ENCODE results near the gene SLC9A5. TPM values are rescaled to one million over a fixed set of nuclear protein-coding genes. Genes with fewer than 3 reads are reported as not detected.

Gene SLC9A5
- total RNA-seq, 1 donor, result 0.54 TPM

DNA sequence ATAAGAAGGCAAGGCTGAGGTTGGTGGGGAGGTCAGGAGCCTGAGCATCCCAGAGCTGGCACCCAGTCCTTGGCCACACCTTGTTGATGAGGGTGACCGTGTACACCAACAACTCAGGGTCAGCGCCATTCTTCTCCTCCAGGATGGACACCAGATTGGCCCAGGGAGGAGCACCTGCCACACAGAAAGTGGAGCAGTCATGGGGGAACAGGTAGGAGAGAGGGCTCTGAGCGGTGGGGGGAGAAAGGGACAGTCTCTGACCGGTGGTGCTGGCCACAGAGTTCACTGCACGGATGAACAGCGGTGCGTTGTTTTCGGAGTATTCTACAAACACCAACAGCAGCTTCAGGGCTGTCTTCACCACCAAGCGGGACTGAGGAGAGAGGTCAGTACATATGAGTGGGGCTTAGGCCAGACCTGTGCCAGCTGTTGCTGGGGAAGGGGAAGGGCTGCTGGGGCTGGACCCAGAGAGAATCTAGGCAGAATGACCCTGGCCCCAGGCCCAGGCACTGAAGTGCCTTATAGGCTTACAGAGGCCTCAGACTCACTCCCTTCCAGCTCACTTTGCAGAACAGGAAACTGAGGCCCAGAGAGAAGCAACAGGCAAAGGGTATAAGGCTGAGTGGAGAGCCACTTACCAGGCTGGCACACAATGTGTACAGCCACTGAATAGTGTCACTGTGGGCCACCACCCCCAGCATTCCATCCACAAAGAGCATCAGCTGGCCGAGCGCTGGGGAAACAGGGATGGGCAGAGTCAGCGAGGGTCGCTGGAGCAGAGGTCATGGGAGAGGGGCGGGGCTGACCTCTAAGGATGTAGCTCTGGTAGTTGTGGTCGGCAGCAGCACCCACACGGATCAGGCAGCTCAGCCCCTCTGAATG lies 11.1 kb upstream of the SLC9A5 start:
- DNase-seq (ENCODE audit: low read depth in 2 of 3, low spot score in 2 of 3), result no peak

DNA sequence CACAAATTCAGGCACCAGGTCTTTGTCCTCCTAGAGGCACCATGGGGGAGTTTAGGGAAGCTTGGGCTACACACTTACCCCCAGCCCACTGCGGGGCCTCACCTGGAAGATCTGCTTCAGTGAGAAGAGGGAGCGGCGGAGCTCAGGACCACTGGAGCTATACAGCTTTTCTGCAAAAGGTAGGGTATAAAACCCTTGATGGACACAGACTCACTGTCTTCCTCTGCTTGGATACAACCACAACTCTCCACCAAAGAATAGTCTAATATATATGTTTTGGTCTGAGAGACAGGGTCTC lies 10.6 kb upstream of the SLC9A5 start:
- DNase-seq (ENCODE audit: low read depth in 2 of 3, low spot score in 2 of 3), result no peak

DNA sequence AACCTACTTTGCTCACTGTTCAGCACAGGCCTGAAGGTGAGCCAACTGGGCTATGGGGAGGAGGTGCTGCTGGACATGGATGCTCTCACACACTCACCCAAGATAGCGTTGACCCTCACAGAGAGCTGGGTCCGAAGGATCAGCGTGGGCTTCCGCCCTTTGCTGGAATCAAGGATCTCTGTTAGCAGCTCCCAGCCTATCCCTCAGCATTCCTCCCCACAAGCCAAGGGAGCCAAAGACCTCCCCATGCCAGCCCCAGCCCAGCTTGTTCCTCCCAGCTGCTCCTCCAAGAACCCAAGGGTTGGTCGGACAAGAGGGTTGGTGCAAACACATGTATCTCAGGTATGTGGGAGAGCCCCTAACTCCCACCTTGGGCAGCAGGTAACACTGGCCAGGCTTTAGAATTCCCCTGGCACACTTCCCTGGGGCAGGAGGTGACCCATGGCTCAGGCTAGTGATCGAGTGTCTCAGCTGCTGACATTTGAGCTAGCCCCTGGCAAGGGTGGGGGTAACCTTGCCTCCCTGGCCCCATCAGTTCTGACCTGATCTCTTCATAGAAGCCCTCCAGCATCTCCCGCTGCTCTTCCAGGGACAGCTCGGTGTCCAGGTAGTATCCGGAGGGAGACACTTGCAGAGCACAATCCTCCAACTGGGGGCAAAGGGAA lies 9.8 kb upstream of the SLC9A5 start:
- no peak for DNase-seq (ENCODE audit: low read depth in 2 of 3, low spot score in 2 of 3)

DNA sequence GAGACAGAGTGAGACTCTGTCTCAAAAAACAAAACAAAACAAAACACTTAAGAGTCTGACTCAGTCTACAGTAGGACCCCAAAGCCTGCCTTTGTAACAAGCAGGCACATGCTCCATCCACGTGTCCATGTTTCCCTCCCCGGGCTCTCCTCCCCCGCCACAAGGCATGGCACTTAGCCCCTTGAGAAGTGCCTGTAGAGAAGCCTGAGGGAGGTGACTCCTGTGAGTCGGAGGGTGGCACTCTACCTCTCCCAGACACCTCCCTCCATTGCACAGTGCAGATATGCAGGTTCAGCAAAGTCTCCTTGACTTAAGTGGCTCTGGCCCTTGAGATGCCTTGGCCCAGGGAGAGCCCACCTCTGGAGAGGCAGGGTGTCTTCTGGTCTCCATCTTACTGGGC lies 8.3 kb upstream of the SLC9A5 start:
- DNase-seq (ENCODE audit: low read depth in 2 of 3, low spot score in 2 of 3), result no peak

DNA sequence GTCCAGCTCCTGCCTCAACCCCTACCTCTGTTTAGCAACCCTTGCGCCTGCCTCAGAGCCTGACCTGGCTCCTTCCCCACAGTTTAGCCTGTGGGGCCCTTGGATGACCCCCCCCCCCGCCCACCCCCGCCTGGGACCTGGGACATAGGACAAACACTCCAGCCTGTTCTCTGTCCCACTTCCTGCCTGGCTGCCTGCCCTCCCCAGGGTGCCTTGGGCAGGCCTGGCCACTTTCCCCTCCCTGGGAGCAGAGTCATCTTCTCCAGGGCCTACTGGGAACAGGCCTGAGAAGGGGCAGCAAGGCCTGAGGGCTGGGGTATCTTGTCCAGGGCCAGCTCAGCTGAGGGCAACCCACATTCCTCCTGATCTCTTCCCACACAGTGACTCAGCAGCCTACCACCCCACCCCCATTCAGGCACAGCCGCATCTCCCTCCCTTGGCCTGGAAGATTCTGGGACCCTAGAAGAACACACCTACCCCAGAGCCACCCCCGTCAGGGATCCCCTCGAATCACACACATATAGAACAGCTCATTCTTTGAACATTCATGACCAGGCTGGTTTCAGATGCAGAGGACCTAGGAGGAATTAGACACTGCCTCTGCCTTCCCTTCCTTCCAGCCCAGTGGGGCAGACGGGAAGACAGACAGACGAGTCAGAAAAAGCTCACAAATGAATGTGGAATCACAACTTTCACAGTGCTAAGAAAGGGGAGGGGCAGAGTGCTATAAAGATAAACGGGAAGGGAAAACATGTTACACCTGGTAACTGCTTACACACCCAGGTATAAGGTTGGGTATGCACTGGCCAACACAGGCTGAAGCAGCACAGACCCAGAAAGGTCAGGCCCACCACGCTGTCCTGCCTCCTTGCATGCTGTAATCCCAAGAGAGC lies 7.5 kb upstream of the SLC9A5 start:
- DNase-seq (ENCODE audit: low read depth in 2 of 3, low spot score in 2 of 3), result no peak

DNA sequence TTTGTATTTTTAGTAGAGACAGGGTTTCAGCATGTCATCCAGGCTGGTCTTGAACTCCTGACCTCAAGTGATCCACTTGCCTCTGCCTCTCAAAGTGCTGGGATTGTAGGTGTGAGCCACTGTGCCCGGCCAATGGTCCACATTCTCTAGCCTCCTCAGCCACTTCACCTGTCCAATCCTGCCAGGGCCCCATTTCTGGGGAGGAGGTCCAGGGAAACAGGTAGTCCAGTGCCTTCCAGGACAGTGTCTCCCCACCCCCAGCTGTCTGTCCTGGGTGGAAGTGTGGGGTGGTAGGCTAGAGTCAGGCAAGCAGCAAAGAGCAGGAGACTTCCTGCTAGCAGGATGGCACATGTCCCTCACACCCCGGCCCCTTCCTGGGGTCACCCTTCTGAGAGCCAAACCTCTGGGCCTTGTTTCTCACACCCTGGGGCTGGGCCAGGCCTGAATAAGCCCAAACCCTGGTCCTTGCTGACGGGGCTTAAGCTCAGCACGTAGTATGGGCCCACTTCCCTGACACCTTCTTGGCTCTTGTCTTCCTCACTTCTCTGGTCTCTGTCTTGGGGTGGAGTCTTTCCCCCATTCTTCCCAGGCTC lies 6.5 kb upstream of the SLC9A5 start:
- no peak for DNase-seq (ENCODE audit: low read depth in 2 of 3, low spot score in 2 of 3)

DNA sequence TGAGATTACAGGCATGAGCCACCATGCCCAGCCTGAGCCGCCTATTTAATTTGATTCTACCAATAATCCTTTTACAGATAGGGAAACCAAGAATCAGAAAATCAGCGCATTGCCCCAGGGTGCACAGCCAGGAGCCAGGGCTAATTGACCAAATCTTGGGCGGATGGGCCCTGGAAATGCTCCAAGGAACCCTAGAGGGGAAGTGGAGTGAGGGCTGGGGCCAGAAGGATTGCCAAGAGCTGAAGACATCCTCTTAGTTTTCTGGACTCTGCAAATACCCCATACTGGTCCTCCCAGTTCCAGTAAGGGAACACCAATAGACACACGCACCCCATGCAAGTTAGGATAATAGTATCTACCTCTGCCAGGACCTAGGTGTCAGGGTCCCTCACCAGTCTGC lies 5.3 kb upstream of the SLC9A5 start:
- no peak for DNase-seq (ENCODE audit: low read depth in 2 of 3, low spot score in 2 of 3)

DNA sequence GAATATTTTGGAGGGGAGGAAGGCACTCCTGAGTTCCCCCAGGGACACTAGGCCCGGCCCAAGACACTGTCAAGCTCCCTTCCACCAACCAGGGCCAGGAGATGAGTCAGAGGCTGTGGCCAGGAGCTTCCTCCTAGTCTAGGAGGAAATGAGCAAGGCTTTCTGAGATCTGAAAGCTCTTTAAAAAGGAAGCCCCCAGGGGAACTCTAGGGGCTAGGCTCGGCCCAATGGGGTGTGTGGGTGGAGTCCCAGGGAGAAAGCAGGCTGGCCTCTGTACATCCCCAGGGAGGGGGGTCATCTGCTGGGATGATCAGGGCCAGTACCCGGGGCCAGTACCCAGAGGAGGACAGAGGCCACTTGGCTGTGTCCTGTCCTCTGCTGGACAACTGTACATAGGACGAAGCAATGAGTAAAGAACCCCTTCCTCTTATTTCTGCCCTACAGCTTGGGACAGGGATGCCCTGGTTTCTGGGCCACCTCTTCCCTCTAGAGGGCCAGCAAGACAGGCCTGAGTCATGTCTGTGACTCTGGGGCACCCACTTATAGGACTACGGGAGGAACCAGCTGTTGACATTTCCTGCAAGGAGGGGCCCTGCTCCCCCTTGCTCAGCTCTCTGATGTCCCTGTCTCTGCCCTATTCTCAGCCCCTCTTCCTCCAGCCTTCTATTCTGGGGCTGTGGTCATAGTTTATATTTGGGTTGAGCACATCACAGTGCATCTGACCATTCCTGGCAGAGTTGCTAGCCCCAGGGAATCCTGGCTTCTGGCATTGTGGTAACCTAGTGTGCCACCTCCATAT lies 4.2 kb upstream of the SLC9A5 start:
- DNase-seq (ENCODE audit: low read depth in 2 of 3, low spot score in 2 of 3), result peak; percentile 50 to 95 (median 94)

DNA sequence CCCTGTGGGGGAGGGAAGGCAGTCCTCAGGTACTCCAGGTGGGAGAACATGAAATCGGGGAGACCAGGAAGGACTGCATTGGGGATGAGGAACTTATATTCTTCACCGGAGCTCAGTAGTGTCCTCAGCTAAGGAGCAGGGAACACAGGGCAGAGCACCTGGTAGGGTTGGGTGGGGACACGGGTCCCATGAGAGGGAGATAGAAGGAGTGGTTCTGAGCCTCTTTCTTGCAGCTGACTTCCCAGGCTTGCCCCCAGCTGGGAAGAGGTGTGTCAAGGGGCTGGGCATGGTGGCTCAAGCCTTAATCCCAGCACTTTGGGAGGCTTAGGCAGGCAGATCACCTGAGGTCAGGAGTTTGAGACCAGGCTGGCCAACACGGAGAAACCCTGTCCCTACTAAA lies 3.6 kb upstream of the SLC9A5 start:
- DNase-seq (ENCODE audit: low read depth in 2 of 3, low spot score in 2 of 3), result no peak

DNA sequence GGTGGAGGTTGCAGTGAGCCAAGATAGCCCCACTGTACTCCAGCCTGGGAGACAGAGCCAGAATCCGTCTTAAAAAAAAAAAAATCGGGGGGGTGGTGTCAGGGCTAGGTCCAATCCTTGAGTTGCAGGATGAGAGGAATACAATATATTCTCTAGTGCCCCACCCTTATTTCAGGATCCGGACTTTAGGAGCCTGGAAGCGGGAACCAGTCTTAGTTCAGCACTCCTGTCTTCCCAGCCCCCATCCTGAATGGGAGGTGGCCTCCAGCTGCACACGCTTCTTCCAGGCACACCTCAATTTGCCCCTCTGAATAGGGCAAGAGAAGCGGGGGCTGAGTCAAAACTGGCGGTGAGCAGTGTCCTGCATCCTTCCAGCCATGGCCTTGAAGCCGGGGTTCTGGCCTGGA lies 3.1 kb upstream of the SLC9A5 start:
- DNase-seq (ENCODE audit: low read depth in 2 of 3, low spot score in 2 of 3), result no peak

DNA sequence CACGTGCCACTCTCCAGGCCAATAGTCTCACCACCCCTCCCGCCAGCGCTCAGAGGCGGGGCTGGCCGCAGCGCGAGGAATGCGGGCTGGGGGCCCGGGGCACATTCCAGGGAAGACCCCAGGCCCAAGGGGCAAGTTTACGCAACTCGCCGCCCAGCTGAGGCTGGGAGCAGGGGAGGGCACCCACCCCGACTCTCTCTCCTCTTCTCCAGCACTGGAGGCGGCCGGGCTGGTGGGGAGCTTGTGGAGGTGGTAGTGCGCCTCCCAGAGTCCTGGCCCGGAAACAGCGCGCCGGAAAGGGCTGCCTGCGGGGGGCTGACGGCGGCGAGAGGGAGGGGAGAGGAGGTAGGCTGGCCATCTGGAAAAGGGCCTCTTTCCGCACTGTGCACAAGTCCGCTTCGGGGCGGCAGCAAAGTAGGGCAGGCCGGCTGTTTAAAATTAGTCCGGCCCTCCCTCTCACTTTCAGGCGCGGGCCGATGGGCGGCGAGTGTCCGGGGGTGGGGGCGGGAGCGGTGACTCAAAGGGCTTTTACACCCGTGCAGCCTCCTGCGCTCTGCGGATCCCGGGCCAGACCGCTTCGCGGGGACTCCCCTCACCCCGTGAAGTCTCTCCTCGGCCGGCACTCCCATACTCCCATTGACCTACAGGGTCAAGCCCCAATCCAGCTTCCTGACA lies 2.6 kb upstream of the SLC9A5 start:
- peak in 2 of 3 donors; percentile 57 to 61 for DNase-seq (ENCODE audit: low read depth in 2 of 3, low spot score in 2 of 3)

DNA sequence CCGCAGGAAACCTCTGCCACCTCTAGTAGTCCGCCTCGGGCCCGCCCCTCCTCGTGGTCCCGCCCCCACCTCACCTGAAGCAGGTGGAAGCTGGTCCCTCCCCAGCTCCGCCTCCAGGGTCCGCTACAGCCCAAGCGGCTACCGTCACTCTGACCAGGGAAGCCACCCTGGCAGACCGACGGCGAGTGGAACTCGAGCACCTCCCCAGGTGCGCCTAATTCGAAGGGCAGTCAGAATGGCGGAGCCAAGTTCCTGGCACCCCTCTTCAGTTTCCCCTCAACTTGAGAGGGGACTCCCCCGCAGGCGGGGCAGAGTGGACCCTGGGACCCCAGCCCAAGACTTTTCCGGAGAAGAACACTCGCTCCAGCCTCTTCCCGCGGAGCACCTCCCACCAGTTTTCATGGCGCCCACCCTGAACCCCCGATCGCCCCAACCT lies 2.0 kb upstream of the SLC9A5 start:
- DNase-seq (ENCODE audit: low read depth in 2 of 3, low spot score in 2 of 3), result no peak

DNA sequence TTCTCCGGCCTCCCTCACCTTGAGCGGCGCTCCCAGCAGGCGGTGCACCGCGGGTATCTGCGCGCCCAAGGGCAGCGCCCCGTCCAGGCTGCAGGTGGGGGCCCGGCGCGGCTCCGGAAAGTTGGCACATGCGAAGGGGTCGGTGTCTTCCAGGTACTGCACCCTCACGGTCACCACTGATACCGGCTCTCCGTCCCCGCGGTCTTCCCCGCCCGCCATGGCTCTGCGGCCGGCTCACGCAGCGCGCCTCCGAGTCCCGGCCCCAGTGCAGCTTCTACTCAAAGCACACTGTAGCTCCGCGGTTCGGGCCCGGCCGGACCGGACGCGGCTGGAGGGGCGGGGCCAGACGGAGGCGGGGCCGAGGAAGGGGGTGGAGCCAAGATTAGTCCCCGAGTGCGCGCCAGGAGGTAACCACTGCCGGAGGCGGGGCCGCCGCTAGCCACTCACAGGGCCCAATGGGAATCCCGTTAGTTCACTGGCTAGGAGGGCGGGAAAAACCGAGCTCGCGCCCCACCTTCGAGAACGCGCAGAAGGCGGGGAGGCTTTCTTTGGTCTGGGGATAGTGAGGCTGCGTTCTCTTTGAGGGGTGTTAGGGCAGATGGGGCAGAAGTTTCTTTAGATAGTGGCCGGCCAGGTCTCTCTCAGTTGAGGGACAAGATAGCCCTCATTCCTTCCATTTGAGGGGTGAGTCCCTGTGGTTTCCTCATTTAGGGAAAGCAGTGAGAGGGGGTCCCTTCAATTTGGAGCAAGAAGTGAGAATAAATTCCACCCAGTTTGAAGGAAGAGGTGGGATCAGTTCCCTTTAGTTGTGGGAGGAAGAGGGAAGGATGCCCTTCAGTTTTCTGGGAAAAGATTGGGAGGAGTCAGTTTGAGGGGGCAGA lies 1.3 kb upstream of the SLC9A5 start, which contains the start of gene FHOD1:
FHOD1 (minus strand) TSS at position 290 of the 881 bp plus-strand sequence; CDS start at position 219, 71 bp downstream.
- peak; percentile 70 to 95 (median 90) for DNase-seq (ENCODE audit: low read depth in 2 of 3, low spot score in 2 of 3)

DNA sequence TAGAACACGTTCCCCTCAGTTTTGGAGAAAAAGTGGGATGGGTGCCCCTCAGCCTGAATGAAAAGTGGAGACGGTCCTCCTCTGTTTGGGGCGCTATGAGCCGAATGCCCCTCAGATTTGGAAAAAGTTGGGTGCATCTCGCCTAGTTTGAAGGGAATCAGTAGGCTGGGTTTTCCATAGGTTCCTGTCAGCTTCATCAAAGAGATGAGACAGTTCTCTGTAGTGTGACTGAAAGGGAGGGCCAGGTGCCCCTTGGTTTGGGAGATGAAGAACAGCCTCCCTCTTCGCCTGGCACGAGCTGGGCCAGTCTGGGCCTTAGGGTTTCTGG lies 742 bp upstream of the SLC9A5 start:
- DNase-seq (ENCODE audit: low read depth in 2 of 3, low spot score in 2 of 3), result no peak

DNA sequence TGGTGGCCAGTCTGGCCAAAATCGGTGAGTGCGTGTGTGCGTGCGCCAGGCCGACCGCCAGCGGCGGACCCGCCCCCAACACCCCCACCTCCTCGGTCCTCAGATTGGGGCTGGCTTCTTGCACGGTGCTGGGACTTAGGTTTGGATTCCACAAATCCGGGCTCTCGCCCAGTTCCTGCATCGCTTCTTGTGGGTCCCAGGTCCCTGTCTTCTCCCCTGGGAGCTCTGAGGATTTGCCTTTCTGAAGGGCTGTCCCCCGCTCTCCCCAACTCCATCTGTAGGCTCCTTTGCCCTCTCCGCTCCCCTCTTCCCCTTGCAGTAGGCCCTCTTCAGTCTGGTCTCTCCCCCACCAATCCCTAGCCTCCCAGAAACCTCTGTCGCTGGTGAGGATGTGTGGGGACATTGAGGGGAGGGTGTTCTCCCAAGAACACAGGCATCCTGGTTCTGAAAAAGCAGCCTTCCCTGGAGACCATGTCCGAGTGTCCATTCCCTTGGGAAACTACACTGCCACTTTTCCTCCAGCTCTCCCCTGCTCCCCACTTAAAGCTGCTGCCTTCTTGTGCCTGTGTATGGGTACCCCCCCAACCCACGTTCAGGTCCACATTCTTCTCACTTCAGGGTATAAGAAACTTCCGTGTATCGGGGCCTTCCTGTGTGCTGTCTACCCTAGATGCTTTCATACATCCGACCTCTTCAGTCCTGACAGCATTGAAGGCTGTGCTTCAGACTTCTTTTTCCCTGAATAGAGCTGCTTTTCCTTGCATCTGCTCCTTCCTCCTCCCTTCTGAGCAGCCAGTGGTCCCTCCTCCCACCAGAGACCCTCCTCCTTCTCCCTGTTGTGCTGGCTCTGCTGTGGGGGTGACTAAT lies 632 bp downstream of the SLC9A5 start:
- no peak for DNase-seq (ENCODE audit: low read depth in 2 of 3, low spot score in 2 of 3)

DNA sequence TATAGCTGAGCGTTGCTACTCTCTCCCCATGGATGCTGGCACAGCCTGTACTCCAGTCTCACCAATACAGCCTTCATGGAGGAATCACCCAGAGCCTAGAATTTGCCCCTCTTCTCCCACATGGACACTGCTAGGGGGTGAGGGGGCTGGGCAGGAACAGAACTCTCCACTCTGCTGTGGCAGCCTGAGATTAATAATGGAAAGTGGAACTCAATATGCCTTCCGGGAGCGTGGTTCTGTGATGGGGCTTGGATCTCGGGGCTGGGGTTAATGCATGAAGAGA lies 1.2 kb downstream of the SLC9A5 start:
- no peak for DNase-seq (ENCODE audit: low read depth in 2 of 3, low spot score in 2 of 3)

DNA sequence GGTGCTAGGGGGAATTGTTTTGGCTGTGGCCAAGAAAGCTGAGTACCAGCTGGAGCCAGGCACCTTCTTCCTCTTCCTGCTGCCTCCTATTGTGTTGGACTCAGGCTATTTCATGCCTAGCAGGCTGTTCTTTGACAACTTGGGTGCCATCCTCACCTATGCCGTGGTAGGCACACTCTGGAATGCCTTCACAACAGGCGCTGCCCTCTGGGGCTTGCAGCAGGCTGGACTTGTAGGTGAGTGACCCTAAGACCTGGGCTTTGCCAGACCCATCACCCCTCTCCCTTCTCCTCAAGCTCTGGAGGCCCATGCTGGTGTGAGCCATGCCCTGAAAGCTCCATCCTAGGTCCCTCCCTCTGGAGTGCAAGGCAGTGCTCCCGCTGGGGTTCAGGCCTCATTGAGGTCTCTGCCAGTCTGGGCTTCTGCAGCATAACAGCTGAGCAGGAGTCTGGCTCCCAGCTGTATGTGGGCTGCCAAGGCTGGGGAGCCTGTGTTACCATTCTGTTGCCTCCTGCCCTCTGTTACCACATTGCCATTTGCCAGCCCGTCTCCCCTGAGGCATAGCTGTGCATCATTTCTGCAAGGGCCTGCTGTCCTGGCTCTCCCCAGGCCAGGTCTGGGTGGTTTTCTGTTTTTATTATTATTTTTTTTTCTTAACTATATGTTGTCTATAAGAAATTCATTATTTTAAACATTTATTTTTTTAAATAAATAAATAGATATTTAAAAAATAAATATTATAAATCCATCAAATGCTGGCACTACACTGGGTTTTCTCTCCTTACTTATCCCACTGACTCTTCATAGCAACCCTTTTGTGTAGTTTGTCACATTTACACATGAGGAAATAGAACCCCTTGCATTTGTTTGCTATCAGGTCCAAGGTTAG lies 4.1 kb downstream of the SLC9A5 start:
- no peak for DNase-seq (ENCODE audit: low read depth in 2 of 3, low spot score in 2 of 3)

Data from hematopoietic multipotent progenitor cell (in vitro differentiated cells).